Thymus (tissue), 11 donors: ENCODE measurements around the gene KCNJ12. TPM values are rescaled to one million over a fixed set of nuclear protein-coding genes. Genes with fewer than 3 reads are reported as not detected.
"Not testable (repeated sequence)": the region's sequence is repeated elsewhere in the genome, so short reads cannot be mapped to it uniquely, and the experiment has no call there.

Experiments used
- DNase-seq, 9 donors: peaks; one replicate each; pipeline ENCODE4 v3.0.0-alpha.2; 2013; ENCODE audit warnings: low spot score in 9 of 9, low read depth in 6 of 9, missing footprints in 1 of 9
- H3K27ac ChIP-seq, 2 donors: one replicate each; pipeline ENCODE4 v1.5.1; 2013; ENCODE audit warnings: control low read depth in 1 of 2, low read depth in 1 of 2, low read length in 1 of 2, mild to moderate bottlenecking in 1 of 2, moderate library complexity in 1 of 2
- H3K27me3 ChIP-seq, 2 donors: one replicate each; pipeline ENCODE4 v1.5.1; 2013; ENCODE audit warnings: low read length in 1 of 2; ENCODE audit not compliant: control insufficient read depth in 2 of 2, insufficient read depth in 1 of 2
- H3K36me3 ChIP-seq, 2 donors: one replicate each; pipeline ENCODE4 v1.5.1; 2013; ENCODE audit warnings: low read length in 1 of 2, mild to moderate bottlenecking in 1 of 2, moderate library complexity in 1 of 2; ENCODE audit not compliant: control insufficient read depth in 2 of 2, insufficient read depth in 2 of 2
- H3K4me1 ChIP-seq, 2 donors: one replicate each; pipeline ENCODE4 v1.5.1; 2013; ENCODE audit warnings: low read length in 2 of 2; ENCODE audit not compliant: control insufficient read depth in 2 of 2, insufficient read depth in 2 of 2
- H3K4me3 ChIP-seq, 2 donors: one replicate each; pipeline ENCODE4 v1.5.1; 2013; ENCODE audit warnings: low read length in 2 of 2, control low read depth in 1 of 2, mild to moderate bottlenecking in 1 of 2
- H3K9me3 ChIP-seq, 2 donors: one replicate each; pipeline ENCODE4 v1.5.1; 2013; ENCODE audit warnings: low read length in 1 of 2, mild to moderate bottlenecking in 1 of 2; ENCODE audit not compliant: control insufficient read depth in 2 of 2, insufficient read depth in 1 of 2
- WGBS: extraction: QIAGEN DNeasy Blood & Tissue Kit; methylation state at CpG from one replicate; pipeline ENCODE4 v1.1.7; 2013; 5-methylcytosine and 5-hydroxymethylcytosine counted together
- polyA plus RNA-seq: library from polyadenylated mRNA; stranded (reverse); fragments of 200-250 nt; gene quantifications from one replicate; pipeline ENCODE4 v1.2.3, GENCODE V29; 2013
- total RNA-seq: library from RNA; stranded (reverse); fragments of 120-200 nt; gene quantifications from one replicate; pipeline ENCODE4 v1.2.4, GENCODE V29; 2013
- donor health status: healthy.

Gene KCNJ12
- total and polyA plus RNA-seq, 2 donors: 0.37 to 0.85 TPM

GRCh38 chr17:21400187-21400569, 24.0 kb downstream of the KCNJ12 start:
- WGBS: 91% methylated on average over 5 of the region's 9 CpGs
- H3K4me1 ChIP-seq, DNase-seq, H3K27ac ChIP-seq, H3K9me3 ChIP-seq, H3K36me3 ChIP-seq, H3K27me3 ChIP-seq, H3K4me3 ChIP-seq: not testable (repeated sequence)

DNA sequence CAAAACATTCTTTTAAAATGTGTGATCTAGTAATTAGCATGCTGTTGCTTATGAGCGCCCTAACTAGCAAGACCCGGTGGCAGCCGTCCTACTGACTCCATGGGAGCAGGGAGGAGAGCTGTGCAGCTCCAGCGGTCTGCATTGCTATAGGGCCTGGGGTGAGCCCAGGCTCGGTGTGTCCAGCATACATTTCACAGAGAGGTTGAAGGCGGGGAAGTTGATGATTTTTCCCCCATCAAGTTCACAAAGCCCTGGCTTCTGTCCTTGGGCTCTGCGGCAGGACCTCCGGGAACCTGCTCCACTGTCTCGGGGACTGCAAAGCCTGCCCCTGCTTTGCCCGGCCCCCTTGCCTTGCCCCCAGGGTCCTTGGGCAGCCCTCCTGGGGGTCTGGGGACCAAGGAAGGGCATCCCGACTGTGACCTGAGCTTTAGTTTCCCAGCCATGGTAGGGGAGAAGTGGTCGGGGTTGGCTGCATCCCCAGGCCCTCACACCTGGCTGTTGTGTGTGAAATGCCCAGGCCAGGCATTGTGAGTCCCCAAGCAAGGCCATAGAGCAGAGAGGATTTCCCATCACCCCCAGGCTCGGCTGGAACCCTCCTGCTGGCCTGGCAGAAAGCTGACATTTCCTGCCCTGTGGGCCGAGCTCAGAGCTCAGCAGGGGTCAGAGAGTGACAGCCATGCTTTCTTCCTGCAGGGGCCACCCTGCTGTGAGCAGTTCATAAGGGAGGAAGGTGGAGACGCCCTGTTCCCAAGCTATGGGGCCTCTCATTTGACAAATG, 24.8 kb downstream of the KCNJ12 start:
- Histone ChIP-seq H3K4me3 (no peak overlapping the region), H3K9me3 (peaks cover 0 to 7% of the 10 kb centered on the region in 2 donors), H3K36me3 (no peaks in the 10 kb centered on the region), H3K27ac (no peak overlapping the region), H3K27me3 (no peaks in the 10 kb centered on the region), H3K4me1 (no peaks in the 10 kb centered on the region)
- 91% methylated on average over 15 of the region's 15 CpGs for WGBS
- no peak for DNase-seq

- not testable (repeated sequence) for H3K9me3 ChIP-seq, DNase-seq, H3K36me3 ChIP-seq, H3K27me3 ChIP-seq, H3K4me3 ChIP-seq, H3K4me1 ChIP-seq, H3K27ac ChIP-seq
- 76% methylated on average over 8 of the region's 8 CpGs for WGBS
Measured at GRCh38 chr17:21402166-21402571, 26.0 kb downstream of the KCNJ12 start.

GRCh38 chr17:21402926-21403325, 26.8 kb downstream of the KCNJ12 start:
- H3K4me1 ChIP-seq, H3K27ac ChIP-seq, H3K4me3 ChIP-seq, H3K9me3 ChIP-seq, H3K27me3 ChIP-seq, H3K36me3 ChIP-seq, DNase-seq: not testable (repeated sequence)
- 88% methylated on average over 3 of the region's 3 CpGs for WGBS

DNA sequence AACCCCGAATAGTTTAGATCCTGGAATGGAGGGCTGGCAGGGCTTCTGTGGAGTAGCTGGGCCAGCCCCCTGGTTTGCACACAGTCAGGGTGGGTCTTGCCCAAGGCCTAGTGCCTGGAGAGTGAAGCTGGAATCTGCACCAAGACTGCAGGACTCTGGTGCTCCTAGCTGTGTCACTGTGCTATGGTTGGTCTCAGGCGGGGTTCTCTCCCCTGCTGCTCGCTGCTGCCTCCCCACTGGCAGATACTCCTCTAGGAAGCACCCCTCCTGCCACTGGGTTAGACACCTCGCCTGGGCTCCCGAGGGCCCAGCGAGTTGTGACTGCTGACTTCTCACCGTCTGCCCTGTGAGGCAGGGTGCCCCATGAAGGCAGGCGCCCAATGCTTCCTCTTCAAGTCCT, 27.9 kb downstream of the KCNJ12 start:
- not testable (repeated sequence) for DNase-seq, H3K4me3 ChIP-seq, H3K36me3 ChIP-seq, H3K27me3 ChIP-seq, H3K27ac ChIP-seq, H3K9me3 ChIP-seq, H3K4me1 ChIP-seq
- WGBS: 84% methylated on average over 8 of the region's 8 CpGs

GRCh38 chr17:21404539-21404938, 28.4 kb downstream of the KCNJ12 start:
- not testable (repeated sequence) for H3K4me3 ChIP-seq, H3K9me3 ChIP-seq, H3K27me3 ChIP-seq, H3K27ac ChIP-seq, DNase-seq, H3K36me3 ChIP-seq, H3K4me1 ChIP-seq
- 86% methylated on average over 6 of the region's 6 CpGs for WGBS

DNA sequence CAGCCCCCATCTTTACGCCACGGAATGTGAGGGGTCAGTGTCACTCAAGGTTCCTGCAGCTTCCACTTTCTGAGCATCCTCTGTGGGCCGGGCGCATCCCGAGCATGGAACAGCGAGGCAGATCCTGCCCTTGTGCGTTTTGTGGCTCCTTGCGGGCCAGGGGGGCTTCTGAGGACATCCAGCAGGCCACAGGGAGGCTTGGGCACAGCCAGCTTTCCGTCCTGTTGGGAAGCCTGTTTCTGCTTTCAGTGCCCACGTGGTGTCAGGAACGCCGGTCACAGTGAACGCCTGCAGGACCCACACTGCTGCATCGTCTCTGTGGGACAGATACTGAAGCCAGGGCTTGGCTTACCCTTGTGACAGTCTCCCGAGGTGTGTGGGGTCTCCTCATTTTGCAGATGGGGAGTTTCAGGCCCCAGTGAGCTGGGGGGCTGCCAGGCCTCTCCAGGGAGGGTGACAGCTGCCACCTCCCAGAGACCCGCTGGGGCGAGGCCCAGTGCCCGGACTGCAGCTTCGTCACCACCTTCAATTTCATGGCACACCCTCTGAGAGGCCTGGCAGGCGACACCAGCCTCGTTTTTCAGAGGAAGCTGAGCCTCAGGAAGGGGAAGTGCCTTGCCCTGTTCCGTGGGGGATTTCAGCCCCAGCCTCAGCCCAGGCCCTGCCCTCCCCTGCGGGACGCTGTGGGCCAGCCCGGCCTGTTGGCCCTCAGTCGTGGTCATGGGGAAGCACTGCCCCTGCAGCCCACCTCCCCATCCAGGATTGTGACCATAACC, 29.0 kb downstream of the KCNJ12 start:
- H3K27ac ChIP-seq, H3K27me3 ChIP-seq, H3K36me3 ChIP-seq, DNase-seq, H3K9me3 ChIP-seq, H3K4me3 ChIP-seq, H3K4me1 ChIP-seq: not testable (repeated sequence)
- 70% methylated on average over 26 of the region's 26 CpGs for WGBS

GRCh38 chr17:21405904-21406400, 29.8 kb downstream of the KCNJ12 start:
- 84% methylated on average over 7 of the region's 7 CpGs for WGBS
- H3K9me3 ChIP-seq, H3K27ac ChIP-seq, H3K4me3 ChIP-seq, H3K36me3 ChIP-seq, H3K4me1 ChIP-seq, H3K27me3 ChIP-seq, DNase-seq: not testable (repeated sequence)

DNA sequence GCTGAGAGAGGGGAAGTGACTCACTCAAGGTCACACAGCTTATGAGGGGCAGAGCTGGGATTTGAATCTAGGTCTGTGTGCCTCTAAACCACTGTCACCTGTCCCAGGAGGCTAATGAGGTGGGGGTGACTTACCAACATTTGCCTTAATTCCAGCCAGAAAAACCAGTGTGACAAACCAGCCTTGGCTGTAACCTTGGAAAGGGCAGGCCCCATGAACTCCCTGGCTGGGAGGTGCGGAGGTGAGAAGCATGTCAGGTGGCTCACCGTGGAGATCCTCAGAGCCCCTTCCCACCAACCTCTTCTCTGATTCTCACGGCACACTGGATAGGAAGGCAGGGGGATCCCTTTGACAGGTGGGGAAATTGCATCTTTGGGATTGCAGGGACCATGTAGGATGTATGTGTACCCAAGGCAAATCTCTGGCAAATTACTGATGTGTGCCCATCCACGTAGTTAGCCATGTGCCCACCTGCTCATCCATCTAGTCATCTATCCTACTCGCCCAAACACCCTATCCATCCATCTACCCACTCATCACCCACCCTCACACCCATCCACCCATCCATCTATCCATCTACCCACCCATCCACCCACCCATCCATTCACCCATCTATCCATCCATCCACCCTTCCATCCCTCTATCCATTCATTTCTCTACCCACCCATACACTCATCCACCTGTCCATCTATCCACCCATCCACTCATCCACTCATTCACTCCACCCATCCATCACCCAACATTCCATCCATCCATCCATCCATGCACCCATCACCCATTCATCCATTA, 30.7 kb downstream of the KCNJ12 start:
- not testable (repeated sequence) for H3K4me3 ChIP-seq, H3K36me3 ChIP-seq, DNase-seq, H3K27ac ChIP-seq, H3K4me1 ChIP-seq, H3K9me3 ChIP-seq, H3K27me3 ChIP-seq
- 85% methylated on average over 4 of the region's 5 CpGs for WGBS
